GM18498 (cell line): Measurements from ENCODE around the gene RALGDS.

Experiments
- ATAC-seq: cut with Tn5 transposase; IDR thresholded peaks from one replicate; pipeline ENCODE4 v1.9.1; 2021; ENCODE audit warnings: mild to moderate bottlenecking, moderate library complexity; ENCODE audit not compliant: unreplicated experiment

The RALGDS gene

GRCh38 chr9:133057553-133057952 is 63.5 kb downstream of the RALGDS start:
- ATAC-seq: no peak

DNA sequence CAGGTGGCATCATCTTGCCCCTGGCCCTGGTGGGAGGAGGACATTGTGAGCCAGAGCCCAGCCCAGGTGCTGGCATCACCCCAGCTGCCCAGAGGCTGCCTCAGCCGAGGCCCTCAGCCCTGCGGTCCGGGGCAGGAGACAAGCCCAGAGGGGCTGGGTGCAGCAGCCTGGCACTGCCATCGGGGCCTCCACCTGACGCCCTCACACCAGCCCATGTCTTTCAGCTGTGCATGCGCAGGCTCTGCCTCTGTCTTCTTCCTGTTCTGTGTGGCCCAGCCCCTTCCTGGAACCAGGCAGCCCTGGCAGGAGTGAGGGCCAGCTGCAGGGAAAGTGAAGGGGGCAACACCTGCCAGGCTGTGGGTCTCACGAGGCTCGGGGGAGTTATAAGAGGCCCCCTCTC is 64.0 kb downstream of the RALGDS start:
- no peak for ATAC-seq

DNA sequence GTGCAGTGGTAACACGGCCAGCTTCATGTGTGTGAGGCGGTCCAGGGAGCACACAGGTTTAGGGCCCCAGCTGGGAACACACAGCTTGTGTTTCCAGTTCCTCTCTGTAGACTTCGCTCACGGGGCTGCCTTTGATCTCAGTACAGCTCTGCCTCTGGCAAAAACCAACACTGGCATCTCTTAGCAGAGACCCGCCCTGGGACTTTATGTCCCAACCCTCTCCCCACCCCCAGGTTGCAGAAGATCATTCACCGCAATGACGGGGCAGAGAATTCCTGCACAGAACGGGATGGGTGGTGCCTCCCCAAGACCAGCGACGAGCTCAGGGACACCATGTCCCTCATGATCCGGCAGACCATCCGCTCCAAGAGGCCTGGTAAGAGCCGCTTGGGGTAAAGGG is 64.5 kb downstream of the RALGDS start:
- no peak for ATAC-seq

- no peak for ATAC-seq
These were observed 65.1 kb downstream of the RALGDS start for GRCh38 chr9:133055788-133056420.

DNA sequence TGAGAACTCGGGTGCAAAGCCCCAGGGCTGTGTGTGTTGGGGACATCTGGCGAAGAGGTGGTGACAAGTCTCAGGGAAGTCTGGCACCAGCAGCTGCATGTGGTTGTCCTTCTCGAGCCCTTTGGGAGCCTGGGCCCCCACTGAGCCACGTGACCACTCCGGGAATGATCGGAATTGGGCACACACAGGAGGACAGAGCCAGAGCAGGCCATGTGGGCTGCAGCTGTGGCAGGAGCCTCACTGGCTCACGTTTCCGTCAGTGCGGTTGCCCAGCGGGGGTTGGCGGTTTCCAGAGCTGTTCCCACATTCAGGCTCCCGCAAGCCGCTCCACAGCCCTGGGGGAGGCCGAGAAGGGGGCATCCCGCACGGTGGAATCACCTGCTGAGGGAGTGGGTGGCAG is 66.1 kb downstream of the RALGDS start:
- ATAC-seq: no peak

DNA sequence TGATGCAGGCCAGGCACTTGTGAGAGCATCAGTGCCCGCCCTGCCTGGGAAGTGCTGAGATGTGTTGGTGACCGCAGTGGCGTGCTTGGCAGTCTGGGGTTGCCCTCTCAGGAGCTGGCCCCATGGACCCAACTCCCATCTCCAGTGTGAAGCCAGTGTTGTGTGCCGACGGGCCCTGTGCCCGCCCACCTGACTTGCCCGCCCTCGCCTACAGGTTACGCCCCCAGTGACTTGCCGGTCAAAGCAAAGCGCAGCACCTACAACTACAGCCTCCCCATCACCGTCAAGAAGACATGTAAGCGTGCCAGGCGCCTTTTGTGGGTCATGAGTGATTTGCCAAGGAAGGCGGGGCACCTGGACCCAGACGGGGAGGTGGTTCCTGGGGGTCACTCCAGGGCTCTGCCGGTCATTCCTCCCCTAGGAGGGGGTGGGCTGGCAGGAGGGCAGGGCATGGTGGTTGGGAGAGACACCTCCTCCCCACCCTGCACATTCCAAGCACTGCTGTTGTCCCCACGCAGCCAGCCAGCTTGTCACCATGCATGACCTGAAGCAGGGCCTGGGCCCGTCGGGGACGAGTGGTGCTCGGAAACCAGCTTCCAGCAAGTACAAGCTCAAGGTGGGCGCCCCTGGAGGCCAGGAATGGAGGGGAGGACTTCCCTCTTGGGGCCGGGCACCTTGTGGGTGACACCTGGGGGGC is 66.7 kb downstream of the RALGDS start:
- no peak for ATAC-seq

GRCh38 chr9:133051966-133052539 is 69.0 kb downstream of the RALGDS start:
- no peak for ATAC-seq

DNA sequence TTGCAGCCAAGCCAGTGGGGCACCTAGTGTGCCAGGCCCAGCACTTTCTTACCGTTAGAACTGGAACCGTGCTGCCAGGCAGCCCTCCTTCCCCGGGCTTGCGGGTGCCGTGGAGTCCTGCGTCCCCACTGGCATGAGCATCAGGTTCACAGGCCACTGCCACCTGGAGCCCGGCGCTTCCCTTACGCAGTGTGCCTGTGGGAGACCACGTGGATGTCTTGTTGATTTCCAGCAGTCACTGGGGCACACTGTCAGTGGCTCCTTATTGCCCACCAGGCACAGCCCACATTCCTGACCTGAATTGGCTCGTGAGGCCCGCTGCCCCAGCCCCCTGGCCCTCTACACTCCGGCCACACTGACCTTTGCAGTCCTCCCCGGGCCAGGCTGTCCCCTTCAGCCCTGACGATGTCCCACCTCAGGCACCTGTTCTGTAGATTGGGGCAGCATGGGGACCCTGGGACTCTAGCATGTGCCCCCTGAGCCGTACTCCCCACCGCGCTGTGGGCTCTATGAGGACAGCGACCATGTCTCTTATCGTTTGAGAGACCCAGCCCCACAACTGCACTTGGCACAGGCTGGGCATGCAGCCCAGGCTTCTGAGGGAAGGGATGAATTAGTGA is 69.6 kb downstream of the RALGDS start:
- ATAC-seq: no peak

- no peak for ATAC-seq
These were observed 70.3 kb downstream of the RALGDS start for GRCh38 chr9:133050781-133051180.

- no peak for ATAC-seq
These were observed 70.9 kb downstream of the RALGDS start for GRCh38 chr9:133050142-133050541.

GRCh38 chr9:133049043-133049442 is 72.0 kb downstream of the RALGDS start:
- no peak for ATAC-seq

- no peak for ATAC-seq
These were observed 72.4 kb downstream of the RALGDS start for GRCh38 chr9:133048595-133048994.
